GM10266 (cell line): ENCODE data around the gene LRRC49.

Experiments used
- DNase-seq: peaks from one replicate; pipeline ENCODE4 v3.0.0; 2012; ENCODE audit errors: extremely low spot score
- TF ChIP-seq, protein P1 (sequence below): IDR thresholded peaks from 2 replicates; pipeline ENCODE4 v1.5.1; 2012; ENCODE audit warnings: mild to moderate bottlenecking, low read depth; ENCODE audit not compliant: control insufficient read depth, insufficient read depth; ENCODE audit errors: missing control alignments

LRRC49 gene, protein sequence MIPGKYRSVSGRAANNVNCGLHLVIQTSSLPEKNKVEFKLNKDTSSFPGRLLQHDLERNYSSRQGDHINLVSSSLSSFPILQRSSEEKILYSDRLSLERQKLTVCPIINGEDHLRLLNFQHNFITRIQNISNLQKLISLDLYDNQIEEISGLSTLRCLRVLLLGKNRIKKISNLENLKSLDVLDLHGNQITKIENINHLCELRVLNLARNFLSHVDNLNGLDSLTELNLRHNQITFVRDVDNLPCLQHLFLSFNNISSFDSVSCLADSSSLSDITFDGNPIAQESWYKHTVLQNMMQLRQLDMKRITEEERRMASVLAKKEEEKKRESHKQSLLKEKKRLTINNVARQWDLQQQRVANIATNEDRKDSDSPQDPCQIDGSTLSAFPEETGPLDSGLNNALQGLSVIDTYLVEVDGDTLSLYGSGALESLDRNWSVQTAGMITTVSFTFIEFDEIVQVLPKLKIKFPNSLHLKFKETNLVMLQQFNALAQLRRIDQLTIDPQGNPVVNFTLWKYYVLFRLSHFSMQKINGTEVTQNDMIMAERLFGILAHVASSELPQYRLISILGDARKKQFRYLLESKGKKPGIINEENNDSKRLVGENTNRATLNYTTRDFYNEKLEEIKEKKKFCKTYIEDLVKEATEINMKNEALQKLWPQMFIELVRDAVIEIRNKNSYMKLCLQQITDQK

DNA sequence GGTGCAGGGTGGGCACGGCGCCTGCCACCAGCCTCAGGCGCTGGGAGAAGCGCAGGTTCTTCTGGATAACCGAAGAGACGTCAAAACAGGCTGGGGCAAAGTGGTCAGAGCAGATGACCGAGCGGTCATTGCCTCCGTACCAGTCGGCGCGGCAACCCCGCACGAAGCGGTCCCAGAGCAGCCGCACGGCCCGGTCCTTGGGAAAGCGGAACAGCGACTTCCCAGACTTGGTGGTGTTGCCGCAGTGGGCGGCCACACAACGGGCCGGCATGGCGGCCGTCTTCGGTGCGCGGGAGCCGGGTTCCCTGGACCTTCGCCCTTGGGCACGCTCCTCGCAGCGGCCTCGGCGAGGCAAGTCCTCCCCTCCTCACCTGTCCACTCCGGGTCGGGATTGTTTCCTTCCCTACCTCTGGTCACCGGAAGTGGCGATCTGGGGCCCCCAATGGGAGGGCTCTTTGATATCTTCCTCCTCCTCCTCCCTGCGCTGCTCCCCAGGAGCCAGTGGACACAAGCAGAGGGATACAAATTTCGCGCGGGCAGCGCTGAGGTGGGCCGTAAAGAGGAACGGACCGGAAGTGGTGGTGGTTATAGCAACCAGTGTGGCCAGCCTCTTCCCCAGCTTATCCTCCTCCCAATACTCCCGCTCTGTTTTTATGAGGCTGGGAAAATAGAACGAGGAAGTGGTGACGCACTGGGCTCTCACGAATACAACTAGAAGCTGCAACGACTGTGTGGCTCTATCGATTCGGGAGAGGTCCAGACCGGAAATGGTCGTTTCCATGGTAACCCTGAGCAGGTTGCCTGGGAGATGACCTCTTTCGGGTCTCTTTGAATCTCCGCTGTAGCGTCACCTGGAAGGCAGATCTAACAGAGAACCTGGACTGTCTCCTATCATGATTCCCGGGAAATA lies at the start of gene LRRC49, which contains the start of gene THAP10:
Gene LRRC49, plus strand, starts transcription at position 825 of the 910 bp plus-strand sequence. Its CDS starts 69 bp downstream, at position 894.
Gene THAP10, minus strand, starts transcription at position 432 of the 910 bp plus-strand sequence. Its CDS starts 161 bp downstream, at position 271.
- peak; percentile 82 for DNase-seq
- TF ChIP-seq, protein P1, sequence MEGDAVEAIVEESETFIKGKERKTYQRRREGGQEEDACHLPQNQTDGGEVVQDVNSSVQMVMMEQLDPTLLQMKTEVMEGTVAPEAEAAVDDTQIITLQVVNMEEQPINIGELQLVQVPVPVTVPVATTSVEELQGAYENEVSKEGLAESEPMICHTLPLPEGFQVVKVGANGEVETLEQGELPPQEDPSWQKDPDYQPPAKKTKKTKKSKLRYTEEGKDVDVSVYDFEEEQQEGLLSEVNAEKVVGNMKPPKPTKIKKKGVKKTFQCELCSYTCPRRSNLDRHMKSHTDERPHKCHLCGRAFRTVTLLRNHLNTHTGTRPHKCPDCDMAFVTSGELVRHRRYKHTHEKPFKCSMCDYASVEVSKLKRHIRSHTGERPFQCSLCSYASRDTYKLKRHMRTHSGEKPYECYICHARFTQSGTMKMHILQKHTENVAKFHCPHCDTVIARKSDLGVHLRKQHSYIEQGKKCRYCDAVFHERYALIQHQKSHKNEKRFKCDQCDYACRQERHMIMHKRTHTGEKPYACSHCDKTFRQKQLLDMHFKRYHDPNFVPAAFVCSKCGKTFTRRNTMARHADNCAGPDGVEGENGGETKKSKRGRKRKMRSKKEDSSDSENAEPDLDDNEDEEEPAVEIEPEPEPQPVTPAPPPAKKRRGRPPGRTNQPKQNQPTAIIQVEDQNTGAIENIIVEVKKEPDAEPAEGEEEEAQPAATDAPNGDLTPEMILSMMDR, result no peak

DNA sequence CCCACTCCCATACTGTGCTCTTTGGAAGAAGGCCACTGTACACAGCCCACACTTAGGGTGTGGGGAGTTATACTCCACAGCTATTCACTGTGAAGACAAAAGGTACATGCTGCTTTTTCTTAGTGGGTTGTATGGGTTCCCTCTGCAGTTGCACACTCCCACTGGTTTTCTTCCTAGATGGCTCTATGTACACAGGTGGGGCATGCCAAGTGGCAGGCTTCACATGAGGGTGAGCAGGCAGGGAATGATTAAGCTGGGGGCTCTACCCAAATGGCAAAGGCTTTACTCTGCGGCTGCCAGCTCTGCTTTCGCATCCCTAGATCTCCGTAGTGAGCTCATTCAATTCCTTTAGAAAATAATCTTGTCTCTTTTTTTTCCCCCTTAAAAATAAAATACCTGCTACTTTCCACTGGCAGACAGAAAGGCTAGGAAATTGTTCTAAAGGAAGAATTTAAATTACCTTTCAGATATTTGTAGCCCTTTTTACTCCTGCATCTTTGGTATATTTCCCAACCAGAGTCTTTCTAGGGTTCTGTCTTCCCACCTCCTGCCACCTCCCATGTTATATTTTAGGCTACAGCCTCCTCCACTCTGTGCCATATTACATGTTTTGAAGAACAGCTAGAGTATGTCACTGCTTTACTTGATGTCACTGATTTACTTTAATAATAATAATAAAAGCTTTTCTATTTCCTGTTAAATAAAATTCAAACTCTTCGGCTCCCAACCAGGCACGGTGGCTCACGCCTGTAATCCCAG lies 46.8 kb upstream of the LRRC49 start:
- TF ChIP-seq, protein P1, result no peak
- DNase-seq, result no peak

DNA sequence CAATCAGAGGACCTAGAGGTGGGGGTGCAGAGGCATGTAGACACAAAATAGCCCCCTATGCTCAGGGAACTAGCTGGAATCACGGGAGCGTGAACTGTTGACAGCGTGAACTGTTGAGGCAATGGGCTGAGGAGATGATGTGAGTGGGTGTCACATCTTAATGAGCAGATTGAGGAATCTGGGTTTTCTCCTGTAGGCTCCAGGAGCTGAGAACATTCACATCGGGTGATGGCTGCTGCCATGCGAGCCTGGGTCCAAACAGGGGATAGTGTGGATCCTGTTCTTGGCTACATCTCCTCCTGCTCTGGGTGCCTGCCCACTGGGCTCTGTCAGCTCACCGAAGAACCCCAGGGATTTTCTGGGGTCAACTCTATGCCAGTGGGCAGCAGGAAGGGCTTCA lies 40.7 kb upstream of the LRRC49 start:
- no peak for DNase-seq
- TF ChIP-seq, protein P1, result no peak

DNA sequence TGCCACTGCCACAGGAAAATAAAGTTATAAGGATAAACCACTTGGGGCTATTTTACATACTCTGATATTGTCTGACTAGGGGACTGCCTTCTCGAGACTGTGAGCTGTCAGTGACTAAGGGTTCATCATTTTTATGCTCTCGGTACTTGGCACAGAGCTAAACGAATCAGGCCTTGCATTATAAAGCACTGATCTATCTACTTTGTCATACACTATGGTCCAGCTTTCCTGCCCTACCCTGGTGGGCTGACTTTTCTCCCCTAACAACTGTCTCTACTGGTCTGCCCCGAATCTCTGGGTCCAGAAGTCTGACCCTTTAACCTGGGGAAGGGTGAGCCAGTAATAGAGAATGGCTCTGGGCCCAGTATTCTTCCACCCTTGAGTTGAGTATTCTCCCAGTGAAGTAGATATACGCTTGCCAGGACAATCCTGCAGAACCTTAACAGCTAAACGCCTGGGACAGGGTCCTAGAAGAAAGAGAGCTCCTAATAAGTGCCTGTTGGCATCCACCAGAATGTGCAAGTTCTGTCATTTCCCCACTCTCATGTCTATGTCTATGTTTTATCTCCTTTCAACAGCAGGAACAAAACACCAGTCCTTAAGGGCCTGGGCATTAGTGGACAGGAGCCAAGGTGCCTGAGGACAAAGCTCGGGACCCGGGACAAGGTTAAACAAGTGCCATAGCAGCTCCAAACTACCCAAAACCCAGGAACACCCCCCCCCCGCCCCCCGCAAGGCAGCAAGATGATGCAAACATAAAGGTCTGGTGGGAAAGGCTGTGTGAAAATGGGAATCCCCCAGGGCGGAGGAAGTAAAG lies 39.9 kb upstream of the LRRC49 start:
- no peak for DNase-seq
- TF ChIP-seq, protein P1, result no peak

DNA sequence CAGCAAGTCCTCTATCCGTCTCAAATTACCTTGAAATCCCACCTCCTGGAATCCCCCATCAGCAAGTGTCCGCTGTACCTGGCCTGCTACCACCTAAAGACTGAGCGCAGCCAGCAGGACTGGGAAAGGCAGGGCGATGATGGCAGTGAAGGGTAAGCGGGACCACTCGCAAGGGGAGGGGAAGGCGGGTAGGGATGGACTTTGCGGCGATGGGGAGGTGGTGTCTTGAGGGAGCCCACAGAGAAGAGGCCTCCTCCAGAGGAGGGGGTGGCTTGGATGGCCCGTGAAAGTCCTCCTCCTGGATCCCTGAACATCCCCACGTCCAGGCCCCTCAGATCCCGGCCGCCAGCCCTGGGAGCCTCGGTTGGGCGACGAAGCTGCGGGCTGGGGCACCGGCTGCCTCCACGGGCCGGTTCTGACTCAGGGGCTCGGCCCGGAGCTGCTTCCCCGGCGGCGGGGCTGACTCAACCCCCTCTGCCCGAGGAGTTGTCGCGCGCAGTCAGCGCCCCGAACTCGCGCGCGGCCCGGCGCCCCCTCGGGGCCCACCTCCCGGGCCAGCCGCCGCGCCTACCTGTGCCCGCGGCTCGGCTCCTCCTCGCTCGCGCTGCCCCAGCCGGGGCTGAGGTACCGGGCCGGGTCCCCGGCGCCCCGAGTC lies 39.2 kb upstream of the LRRC49 start:
- peak; percentile 66 for DNase-seq
- TF ChIP-seq, protein P1, result no peak
